ENCODE measurements around the gene PRC1.

Gene PRC1

DNA sequence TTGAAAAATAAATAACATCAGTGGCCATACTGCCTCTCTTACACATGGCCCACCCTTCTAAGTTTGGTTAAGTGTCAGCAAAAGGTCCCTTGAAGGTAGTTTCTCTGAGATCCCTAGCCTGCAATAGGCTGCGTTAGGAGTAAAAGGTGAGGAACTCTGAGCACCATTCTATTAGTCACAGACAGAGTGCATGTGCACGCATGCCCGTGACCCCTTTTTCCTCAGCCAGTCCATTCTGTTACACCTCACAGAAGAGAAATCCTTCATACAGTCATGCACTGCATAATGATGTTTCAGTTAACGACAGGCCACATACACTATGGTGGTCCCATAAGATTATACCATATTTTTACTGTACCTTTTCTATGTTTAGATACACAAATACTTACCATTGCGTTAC, 27.1 kb downstream of the PRC1 start:
- Histone ChIP-seq H3K27me3 (ENCODE audit: control insufficient read depth, insufficient read depth, low read length) (no peaks in the 10 kb centered on the region), H3K4me1 (ENCODE audit: control insufficient read depth, insufficient read depth, low read length) (no peaks in the 10 kb centered on the region), H3K27ac (ENCODE audit: low read depth, low read length) (no peak overlapping the region), H3K36me3 (ENCODE audit: control insufficient read depth, insufficient read depth, low read length) (peaks cover 80% of the 10 kb centered on the region), H3K9ac (ENCODE audit: low read depth, low read length) (no peak overlapping the region), H3K4me3 (ENCODE audit: low read depth, low read length) (no peak overlapping the region), H3K9me3 (ENCODE audit: control insufficient read depth, insufficient read depth, low read length) (no peaks in the 10 kb centered on the region)

DNA sequence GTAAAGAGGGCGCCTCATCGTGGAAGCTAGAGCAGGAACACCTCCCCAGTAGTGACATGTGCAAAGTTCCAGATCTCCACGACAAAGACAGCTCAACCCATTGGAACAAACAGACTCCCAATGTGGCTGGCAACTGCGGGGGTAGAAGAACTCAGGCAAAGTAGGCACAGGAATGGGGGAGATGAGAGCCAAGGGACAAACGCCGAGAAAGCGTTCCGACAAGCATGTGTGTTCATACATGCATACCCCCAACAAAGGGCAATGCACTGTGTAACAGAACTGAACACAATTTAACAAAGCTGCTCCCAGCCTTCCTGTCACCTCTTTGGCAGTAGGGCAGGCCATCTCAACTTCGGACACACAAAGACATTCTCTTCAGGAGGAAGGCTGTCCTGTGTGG, 28.1 kb downstream of the PRC1 start:
- Histone ChIP-seq H3K27me3 (ENCODE audit: control insufficient read depth, insufficient read depth, low read length) (no peaks in the 10 kb centered on the region), H3K4me3 (ENCODE audit: low read depth, low read length) (no peak overlapping the region), H3K36me3 (ENCODE audit: control insufficient read depth, insufficient read depth, low read length) (peaks cover 85% of the 10 kb centered on the region), H3K9ac (ENCODE audit: low read depth, low read length) (no peak overlapping the region), H3K4me1 (ENCODE audit: control insufficient read depth, insufficient read depth, low read length) (no peaks in the 10 kb centered on the region), H3K27ac (ENCODE audit: low read depth, low read length) (no peak overlapping the region), H3K9me3 (ENCODE audit: control insufficient read depth, insufficient read depth, low read length) (no peaks in the 10 kb centered on the region)

DNA sequence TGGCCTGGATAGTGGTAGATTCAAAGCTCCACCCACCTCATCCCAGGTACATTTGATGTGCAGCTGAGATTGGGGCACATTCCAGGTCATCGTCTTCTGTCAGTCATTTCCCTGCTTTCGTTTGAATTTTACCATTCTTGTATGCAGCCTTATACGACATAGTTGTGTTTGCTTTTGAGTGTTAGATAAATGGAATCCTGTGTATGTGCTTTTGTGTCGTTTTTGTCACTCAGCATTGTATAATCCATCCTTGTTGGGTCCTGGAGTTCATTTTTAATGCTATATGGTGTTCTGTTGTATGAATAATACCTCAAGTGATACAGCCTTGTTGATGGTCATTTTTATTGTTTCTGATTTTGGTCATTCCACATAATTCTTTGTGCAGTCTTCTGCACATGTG, 32.3 kb downstream of the PRC1 start:
- Histone ChIP-seq H3K4me1 (ENCODE audit: control insufficient read depth, insufficient read depth, low read length) (peaks cover 6% of the 10 kb centered on the region; the same call in 1 of the 2 replicates), H3K36me3 (ENCODE audit: control insufficient read depth, insufficient read depth, low read length) (peaks cover 61% of the 10 kb centered on the region), H3K9me3 (ENCODE audit: control insufficient read depth, insufficient read depth, low read length) (no peaks in the 10 kb centered on the region), H3K9ac (ENCODE audit: low read depth, low read length) (no peak overlapping the region), H3K27me3 (ENCODE audit: control insufficient read depth, insufficient read depth, low read length) (no peaks in the 10 kb centered on the region), H3K4me3 (ENCODE audit: low read depth, low read length) (no peak overlapping the region), H3K27ac (ENCODE audit: low read depth, low read length) (no peak overlapping the region)

DNA sequence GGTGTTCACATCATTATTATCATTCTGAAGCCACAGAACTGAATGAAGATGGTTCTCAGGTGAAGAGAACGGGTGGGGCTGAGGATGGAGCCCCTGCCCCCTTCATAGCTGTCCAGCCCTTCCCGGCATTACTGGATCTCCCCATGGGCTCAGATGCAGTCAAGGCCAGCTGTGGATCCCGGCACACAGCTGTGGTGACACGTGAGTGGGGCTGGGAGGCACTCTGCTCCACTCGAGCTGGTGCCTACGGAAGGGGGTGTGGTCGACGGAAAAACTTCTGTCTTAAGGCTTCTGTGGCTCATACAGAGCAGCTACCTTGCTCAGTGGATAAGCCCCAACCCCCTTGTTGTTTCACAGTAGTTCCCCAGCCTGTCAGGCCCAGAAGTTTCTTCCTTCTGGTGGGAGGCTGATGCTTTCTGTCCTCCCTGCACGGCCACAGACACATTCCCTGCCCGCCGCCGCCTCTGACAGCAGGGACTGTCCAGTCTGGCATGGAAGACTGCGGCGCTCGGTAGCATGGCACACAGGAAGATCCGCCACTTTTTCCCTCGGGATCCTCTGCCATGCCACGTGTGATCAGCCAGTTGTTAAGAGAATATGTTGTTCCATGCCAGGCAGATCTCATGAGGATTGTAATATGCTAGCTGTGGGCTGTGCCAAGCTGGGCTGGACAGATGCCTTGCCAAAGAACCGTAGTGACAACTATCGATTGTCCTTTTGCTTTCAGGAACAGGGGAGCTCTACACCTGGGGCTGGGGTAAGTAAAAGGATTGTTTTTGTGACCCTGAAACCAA, 33.8 kb downstream of the PRC1 start:
- no peak overlapping the region for H3K9ac ChIP-seq (ENCODE audit: low read depth, low read length)
- no peak overlapping the region for H3K27ac ChIP-seq (ENCODE audit: low read depth, low read length)
- H3K4me3 ChIP-seq (ENCODE audit: low read depth, low read length): no peak overlapping the region
- peaks cover 15% of the 10 kb centered on the region for H3K4me1 ChIP-seq (ENCODE audit: control insufficient read depth, insufficient read depth, low read length)
- no peaks in the 10 kb centered on the region for H3K9me3 ChIP-seq (ENCODE audit: control insufficient read depth, insufficient read depth, low read length)
- H3K36me3 ChIP-seq (ENCODE audit: control insufficient read depth, insufficient read depth, low read length): peaks cover 46% of the 10 kb centered on the region
- H3K27me3 ChIP-seq (ENCODE audit: control insufficient read depth, insufficient read depth, low read length): no peaks in the 10 kb centered on the region

DNA sequence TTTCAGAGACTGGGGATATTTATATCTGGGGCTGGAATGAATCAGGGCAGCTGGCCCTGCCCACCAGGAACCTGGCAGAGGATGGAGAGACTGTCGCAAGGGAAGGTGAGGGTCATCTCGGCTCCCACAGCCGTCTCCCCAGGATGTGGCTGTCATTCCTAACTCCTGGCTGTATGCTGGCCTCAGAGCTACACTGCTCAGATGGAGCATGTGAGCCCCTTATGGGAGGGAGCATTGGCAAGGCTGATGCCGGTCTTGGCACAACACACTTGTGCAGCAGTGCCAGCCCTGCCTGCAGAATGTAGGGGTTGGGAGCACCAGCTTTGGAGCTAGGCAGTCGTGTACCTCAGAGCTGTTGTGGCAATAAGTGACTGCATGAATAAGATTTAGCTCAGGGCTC, 34.4 kb downstream of the PRC1 start:
- Histone ChIP-seq H3K27ac (ENCODE audit: low read depth, low read length) (no peak overlapping the region), H3K4me3 (ENCODE audit: low read depth, low read length) (no peak overlapping the region), H3K9me3 (ENCODE audit: control insufficient read depth, insufficient read depth, low read length) (no peaks in the 10 kb centered on the region), H3K27me3 (ENCODE audit: control insufficient read depth, insufficient read depth, low read length) (no peaks in the 10 kb centered on the region), H3K36me3 (ENCODE audit: control insufficient read depth, insufficient read depth, low read length) (peaks cover 46% of the 10 kb centered on the region), H3K9ac (ENCODE audit: low read depth, low read length) (no peak overlapping the region), H3K4me1 (ENCODE audit: control insufficient read depth, insufficient read depth, low read length) (peaks cover 15% of the 10 kb centered on the region)

DNA sequence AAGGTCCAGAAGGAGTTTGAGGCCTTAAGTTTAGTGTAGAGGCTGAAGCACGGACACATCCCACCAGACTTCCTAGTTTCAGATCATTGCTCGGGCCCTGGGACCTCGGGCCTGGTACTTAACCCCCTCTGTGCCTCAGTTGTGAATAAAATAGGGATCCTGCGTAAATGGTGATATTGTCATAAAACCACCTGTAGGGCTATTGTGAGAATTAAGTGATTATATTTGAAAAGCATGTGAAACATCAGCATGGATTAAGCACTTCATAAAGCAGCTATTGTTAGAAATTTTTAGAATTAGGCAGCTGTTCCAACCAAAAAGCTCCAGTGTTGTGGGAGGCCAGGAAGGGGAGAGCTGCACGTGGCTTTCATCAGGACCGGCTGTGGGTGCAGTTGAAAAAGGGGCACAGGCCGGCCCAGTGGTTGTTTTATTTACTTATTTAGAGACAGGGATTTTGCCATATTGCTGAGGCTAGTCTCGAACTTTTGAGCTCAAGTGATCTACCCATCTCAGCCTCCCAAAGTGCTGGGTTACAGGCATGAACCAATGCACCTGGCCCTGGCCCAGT, 35.2 kb downstream of the PRC1 start:
- Histone ChIP-seq H3K9me3 (ENCODE audit: control insufficient read depth, insufficient read depth, low read length) (no peaks in the 10 kb centered on the region), H3K9ac (ENCODE audit: low read depth, low read length) (no peak overlapping the region), H3K27me3 (ENCODE audit: control insufficient read depth, insufficient read depth, low read length) (no peaks in the 10 kb centered on the region), H3K4me1 (ENCODE audit: control insufficient read depth, insufficient read depth, low read length) (peaks cover 15% of the 10 kb centered on the region), H3K27ac (ENCODE audit: low read depth, low read length) (no peak overlapping the region), H3K36me3 (ENCODE audit: control insufficient read depth, insufficient read depth, low read length) (peaks cover 44% of the 10 kb centered on the region), H3K4me3 (ENCODE audit: low read depth, low read length) (no peak overlapping the region)

DNA sequence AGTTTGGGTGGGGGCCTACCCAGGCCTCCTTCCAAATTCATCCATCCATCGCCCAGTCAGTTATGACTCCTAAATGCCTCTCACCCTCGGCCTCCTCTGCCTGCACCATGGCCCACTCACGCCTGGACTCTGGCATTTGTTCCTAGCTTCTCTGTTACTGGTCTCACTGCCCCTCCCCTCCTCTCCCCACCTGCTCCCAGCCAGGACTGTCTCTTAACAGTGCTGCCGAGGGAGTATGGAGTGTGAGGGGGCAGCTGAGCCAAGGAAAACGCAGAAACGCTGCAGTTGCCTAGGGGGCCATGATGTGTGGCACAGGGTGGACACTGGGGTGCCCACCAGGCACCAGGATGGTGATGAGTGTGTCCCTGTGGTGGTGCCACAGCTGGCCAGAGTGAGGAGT, 36.5 kb downstream of the PRC1 start:
- H3K27me3 ChIP-seq (ENCODE audit: control insufficient read depth, insufficient read depth, low read length): no peaks in the 10 kb centered on the region
- H3K4me3 ChIP-seq (ENCODE audit: low read depth, low read length): peak overlapping the region; percentile 77
- H3K27ac ChIP-seq (ENCODE audit: low read depth, low read length): no peak overlapping the region
- no peaks in the 10 kb centered on the region for H3K9me3 ChIP-seq (ENCODE audit: control insufficient read depth, insufficient read depth, low read length)
- peaks cover 15% of the 10 kb centered on the region for H3K4me1 ChIP-seq (ENCODE audit: control insufficient read depth, insufficient read depth, low read length)
- H3K9ac ChIP-seq (ENCODE audit: low read depth, low read length): no peak overlapping the region; the same call in 1 of the 2 replicates
- peaks cover 44% of the 10 kb centered on the region for H3K36me3 ChIP-seq (ENCODE audit: control insufficient read depth, insufficient read depth, low read length)

DNA sequence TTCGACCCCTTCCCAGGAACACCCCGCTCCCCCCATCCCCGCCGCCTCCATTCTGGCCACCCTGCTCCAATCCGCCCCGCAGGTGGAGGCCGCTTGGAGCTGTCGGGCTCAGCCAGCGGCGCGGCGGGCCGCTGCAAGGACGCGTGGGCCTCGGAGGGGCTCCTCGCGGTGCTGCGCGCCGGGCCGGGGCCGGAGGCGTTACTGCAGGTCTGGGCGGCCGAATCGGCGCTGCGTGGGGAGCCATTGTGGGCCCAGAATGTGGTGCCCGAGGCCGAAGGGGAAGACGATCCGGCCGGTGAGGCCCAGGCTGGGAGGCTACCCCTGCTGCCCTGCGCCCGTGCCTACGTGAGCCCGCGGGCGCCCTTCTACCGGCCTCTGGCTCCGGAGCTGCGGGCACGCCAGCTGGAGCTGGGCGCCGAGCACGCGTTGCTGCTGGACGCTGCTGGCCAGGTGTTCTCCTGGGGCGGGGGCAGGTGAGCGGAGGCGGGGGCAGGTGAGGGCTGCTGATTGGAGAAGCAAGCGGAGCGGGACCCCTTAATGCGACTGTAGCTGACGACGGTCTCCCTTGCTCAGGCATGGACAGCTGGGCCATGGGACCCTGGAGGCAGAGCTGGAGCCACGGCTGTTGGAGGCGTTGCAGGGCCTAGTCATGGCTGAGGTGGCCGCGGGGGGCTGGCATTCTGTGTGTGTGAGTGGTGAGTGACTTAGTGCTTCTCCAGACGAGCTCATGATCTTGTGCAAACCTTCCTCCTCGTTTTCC, 37.1 kb downstream of the PRC1 start:
- Histone ChIP-seq H3K4me3 (ENCODE audit: low read depth, low read length) (peak overlapping the region; percentile 77), H3K27me3 (ENCODE audit: control insufficient read depth, insufficient read depth, low read length) (no peaks in the 10 kb centered on the region), H3K27ac (ENCODE audit: low read depth, low read length) (no peak overlapping the region), H3K4me1 (ENCODE audit: control insufficient read depth, insufficient read depth, low read length) (peaks cover 15% of the 10 kb centered on the region), H3K36me3 (ENCODE audit: control insufficient read depth, insufficient read depth, low read length) (peaks cover 45% of the 10 kb centered on the region), H3K9ac (ENCODE audit: low read depth, low read length) (peak overlapping the region; percentile 69), H3K9me3 (ENCODE audit: control insufficient read depth, insufficient read depth, low read length) (no peaks in the 10 kb centered on the region)

DNA sequence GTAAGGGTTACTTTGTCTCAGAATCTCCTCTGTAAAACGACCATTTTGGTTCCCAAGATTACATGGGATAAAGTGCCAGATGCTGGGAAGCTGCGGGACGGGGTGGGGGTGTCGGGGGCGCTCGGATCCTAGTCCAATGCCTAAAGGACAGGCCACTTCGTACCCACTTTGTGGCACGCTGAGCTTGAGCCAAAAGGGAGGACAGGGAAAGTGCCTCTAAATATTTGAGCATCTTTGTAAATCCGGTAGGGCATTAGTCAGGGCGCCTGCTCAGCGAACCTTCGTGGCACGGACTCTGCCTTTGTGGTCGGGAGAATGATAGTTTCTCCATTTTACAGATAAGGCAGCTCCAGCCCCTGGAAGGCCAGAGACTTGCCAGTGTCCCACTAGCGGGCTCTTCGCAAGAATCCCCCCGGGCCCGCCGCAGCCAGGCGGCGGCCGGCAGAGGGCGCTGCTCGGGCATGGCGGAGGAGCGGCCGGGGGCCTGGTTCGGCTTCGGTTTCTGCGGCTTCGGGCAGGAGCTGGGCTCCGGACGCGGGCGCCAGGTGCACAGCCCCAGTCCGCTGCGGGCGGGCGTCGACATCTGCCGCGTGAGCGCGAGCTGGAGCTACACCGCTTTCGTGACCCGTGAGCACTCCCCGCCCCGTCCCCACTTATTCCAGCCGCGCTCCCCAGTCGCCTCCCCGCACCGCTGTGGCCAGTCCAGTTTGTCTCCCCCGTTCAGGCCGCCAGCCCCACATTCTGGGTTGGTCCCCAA, 37.9 kb downstream of the PRC1 start:
- peaks cover 45% of the 10 kb centered on the region for H3K36me3 ChIP-seq (ENCODE audit: control insufficient read depth, insufficient read depth, low read length)
- H3K27ac ChIP-seq (ENCODE audit: low read depth, low read length): no peak overlapping the region
- peaks cover 15% of the 10 kb centered on the region for H3K4me1 ChIP-seq (ENCODE audit: control insufficient read depth, insufficient read depth, low read length)

DNA sequence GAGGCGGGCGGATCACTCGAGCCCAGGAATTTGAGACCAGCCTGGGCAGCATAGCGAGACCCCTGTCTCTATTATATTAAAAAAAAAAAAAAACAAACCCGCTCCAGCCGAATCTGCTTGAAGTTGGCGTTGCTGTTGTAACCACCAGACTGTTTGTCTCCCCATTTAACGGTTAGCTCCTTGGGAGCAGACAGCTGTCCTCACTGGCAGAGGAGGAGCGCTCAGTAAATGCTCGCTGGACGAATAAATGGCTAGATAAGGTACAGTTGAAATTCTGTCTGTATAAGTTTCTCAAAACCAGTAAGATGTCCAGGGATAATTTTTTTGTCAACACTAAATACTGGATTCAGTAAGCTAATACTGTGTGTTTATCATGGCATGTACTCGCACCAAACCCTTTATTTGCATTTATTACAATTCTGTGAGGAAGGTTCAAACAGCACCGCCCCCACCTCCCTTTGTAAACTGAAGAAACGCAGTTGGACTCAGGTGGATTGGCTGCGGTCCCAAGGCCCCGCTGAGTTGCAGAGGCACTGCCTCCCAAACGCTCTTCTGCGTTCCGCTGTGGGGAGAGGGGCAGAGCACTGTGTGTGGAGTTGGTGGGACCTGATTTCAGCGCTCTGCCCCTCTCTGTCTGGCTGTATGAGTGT, 38.6 kb downstream of the PRC1 start:
- Histone ChIP-seq H3K36me3 (ENCODE audit: control insufficient read depth, insufficient read depth, low read length) (peaks cover 44% of the 10 kb centered on the region), H3K4me1 (ENCODE audit: control insufficient read depth, insufficient read depth, low read length) (peaks cover 15% of the 10 kb centered on the region), H3K27me3 (ENCODE audit: control insufficient read depth, insufficient read depth, low read length) (no peaks in the 10 kb centered on the region), H3K9ac (ENCODE audit: low read depth, low read length) (peak overlapping the region; percentile 95), H3K4me3 (ENCODE audit: low read depth, low read length) (peak overlapping the region; percentile 77), H3K9me3 (ENCODE audit: control insufficient read depth, insufficient read depth, low read length) (no peaks in the 10 kb centered on the region), H3K27ac (ENCODE audit: low read depth, low read length) (no peak overlapping the region)

More for the DNA sequence above, 37.9 kb downstream of the PRC1 start:
- H3K9me3 ChIP-seq (ENCODE audit: control insufficient read depth, insufficient read depth, low read length): no peaks in the 10 kb centered on the region
- peak overlapping the region; percentile 77 for H3K4me3 ChIP-seq (ENCODE audit: low read depth, low read length)
- H3K9ac ChIP-seq (ENCODE audit: low read depth, low read length): peak overlapping the region; percentile 69; the same call in 1 of the 2 replicates
- no peaks in the 10 kb centered on the region for H3K27me3 ChIP-seq (ENCODE audit: control insufficient read depth, insufficient read depth, low read length)

Measured in HUES48 (cell line).